Neural cell (in vitro differentiated cells): ENCODE measurements around the gene LRRC9.

Experiments used
- EP300 ChIP-seq: fragments of 450-650 bp; conservative IDR thresholded peaks from 2 replicates; pipeline ENCODE4 v1.6.1; 2014; ENCODE audit warnings: antibody characterized with exemption, mild to moderate bottlenecking, moderate library complexity; ENCODE audit not compliant: poor library complexity, severe bottlenecking
- EZH2 ChIP-seq: fragments of 200-600, 300-800 bp; shearing (Covaris generic), sonication (generic); IDR thresholded peaks from 2 replicates; pipeline ENCODE4 v1.6.1; 2014; ENCODE audit warnings: antibody characterized with exemption, low read length, borderline replicate concordance, mild to moderate bottlenecking; ENCODE audit not compliant: insufficient read depth, poor library complexity, severe bottlenecking
- POLR2AphosphoS5 ChIP-seq: IDR thresholded peaks from 2 replicates; pipeline ENCODE4 v1.6.1; 2012
- TF ChIP-seq, protein P1 (sequence below): fragments of 450-650 bp; IDR thresholded peaks from 2 replicates; pipeline ENCODE4 v1.5.1; 2014; ENCODE audit warnings: antibody characterized with exemption, mild to moderate bottlenecking, moderate library complexity; ENCODE audit not compliant: poor library complexity, severe bottlenecking
- TF ChIP-seq, protein P2 (sequence below): IDR thresholded peaks from 2 replicates; pipeline ENCODE4 v1.6.1; 2012; ENCODE audit warnings: borderline replicate concordance

- no peak for TF ChIP-seq EP300
- TF ChIP-seq, protein P1, sequence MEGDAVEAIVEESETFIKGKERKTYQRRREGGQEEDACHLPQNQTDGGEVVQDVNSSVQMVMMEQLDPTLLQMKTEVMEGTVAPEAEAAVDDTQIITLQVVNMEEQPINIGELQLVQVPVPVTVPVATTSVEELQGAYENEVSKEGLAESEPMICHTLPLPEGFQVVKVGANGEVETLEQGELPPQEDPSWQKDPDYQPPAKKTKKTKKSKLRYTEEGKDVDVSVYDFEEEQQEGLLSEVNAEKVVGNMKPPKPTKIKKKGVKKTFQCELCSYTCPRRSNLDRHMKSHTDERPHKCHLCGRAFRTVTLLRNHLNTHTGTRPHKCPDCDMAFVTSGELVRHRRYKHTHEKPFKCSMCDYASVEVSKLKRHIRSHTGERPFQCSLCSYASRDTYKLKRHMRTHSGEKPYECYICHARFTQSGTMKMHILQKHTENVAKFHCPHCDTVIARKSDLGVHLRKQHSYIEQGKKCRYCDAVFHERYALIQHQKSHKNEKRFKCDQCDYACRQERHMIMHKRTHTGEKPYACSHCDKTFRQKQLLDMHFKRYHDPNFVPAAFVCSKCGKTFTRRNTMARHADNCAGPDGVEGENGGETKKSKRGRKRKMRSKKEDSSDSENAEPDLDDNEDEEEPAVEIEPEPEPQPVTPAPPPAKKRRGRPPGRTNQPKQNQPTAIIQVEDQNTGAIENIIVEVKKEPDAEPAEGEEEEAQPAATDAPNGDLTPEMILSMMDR, result no peak
- TF ChIP-seq, protein P2, sequence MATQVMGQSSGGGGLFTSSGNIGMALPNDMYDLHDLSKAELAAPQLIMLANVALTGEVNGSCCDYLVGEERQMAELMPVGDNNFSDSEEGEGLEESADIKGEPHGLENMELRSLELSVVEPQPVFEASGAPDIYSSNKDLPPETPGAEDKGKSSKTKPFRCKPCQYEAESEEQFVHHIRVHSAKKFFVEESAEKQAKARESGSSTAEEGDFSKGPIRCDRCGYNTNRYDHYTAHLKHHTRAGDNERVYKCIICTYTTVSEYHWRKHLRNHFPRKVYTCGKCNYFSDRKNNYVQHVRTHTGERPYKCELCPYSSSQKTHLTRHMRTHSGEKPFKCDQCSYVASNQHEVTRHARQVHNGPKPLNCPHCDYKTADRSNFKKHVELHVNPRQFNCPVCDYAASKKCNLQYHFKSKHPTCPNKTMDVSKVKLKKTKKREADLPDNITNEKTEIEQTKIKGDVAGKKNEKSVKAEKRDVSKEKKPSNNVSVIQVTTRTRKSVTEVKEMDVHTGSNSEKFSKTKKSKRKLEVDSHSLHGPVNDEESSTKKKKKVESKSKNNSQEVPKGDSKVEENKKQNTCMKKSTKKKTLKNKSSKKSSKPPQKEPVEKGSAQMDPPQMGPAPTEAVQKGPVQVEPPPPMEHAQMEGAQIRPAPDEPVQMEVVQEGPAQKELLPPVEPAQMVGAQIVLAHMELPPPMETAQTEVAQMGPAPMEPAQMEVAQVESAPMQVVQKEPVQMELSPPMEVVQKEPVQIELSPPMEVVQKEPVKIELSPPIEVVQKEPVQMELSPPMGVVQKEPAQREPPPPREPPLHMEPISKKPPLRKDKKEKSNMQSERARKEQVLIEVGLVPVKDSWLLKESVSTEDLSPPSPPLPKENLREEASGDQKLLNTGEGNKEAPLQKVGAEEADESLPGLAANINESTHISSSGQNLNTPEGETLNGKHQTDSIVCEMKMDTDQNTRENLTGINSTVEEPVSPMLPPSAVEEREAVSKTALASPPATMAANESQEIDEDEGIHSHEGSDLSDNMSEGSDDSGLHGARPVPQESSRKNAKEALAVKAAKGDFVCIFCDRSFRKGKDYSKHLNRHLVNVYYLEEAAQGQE, result no peak
- no peak for TF ChIP-seq EZH2
- no peak for TF ChIP-seq POLR2AphosphoS5
These were observed 147.9 kb downstream of the LRRC9 start for GRCh38 chr14:60067882-60068281.
